Measurements from ENCODE around the gene FLG. TPM values are rescaled to one million over a fixed set of nuclear protein-coding genes. Genes with fewer than 3 reads are reported as not detected.

The FLG gene
- under 0.01 to 0.01 TPM (median 0.01 TPM) in 4 of 5 replicates, not detected in the other for total RNA-seq (2022; extraction: Qiagen RNA extraction)

DNA sequence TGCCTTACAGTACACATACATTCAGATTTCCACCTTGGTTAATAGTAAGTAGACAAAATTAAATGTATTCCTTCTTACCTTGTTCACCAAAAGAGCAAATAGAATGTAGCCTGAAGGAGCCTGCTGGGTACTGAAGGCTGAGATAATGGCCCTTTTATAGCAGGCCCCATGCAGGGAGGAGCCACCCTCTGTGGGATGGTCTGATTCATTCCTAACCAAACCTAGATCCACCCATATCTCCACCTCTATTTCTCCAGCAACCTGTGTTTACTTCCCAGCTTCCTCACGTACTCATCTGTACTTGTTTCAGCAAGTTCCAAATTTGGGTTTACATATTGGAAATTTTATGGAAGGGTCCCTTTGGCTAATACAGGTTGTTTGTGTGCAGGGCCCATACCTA is at the start of gene FLG:
Gene FLG (minus strand): TSS at position 129 of the 400 bp plus-strand sequence. CDS start 9,783 bp downstream, outside the sequence.

GRCh38 chr1:152359906-152360305 is 34.9 kb upstream of the FLG start, which contains the start of gene FLG2:
Gene FLG2, minus strand, starts transcription at chr1:152360006. Its CDS starts 1,122 bp downstream, at chr1:152358884.

Other genes starting within 250 kb of the FLG start
- gene TCHHL1, start 236.2 kb downstream of the FLG start, total RNA-seq (2022; extraction: Qiagen RNA extraction), result not detected in 5 replicates
- 0.25 to 0.33 TPM (median 0.26 TPM) in 5 replicates for gene TCHH, start 209.8 kb downstream of the FLG start, total RNA-seq (2022; extraction: Qiagen RNA extraction)
- 0.02 TPM in 1 of 5 replicates, not detected in the others for gene RPTN, start 166.0 kb downstream of the FLG start, total RNA-seq (2022; extraction: Qiagen RNA extraction)
- gene HRNR, start 101.0 kb downstream of the FLG start, total RNA-seq (2022; extraction: Qiagen RNA extraction), result not detected in 5 replicates
- gene FLG2, start 34.8 kb upstream of the FLG start, total RNA-seq (2022; extraction: Qiagen RNA extraction), result not detected in 5 replicates
- gene CRNN, start 89.0 kb upstream of the FLG start, total RNA-seq (2022; extraction: Qiagen RNA extraction), result not detected in 5 replicates
- gene LCE5A, start 185.6 kb upstream of the FLG start, total RNA-seq (2022; extraction: Qiagen RNA extraction), result not detected in 5 replicates
- 0.32 to 0.81 TPM (median 0.43 TPM) in 4 of 5 replicates, not detected in the other for gene CRCT1, start 189.2 kb upstream of the FLG start, total RNA-seq (2022; extraction: Qiagen RNA extraction)
- gene LCE3E, start 241.5 kb upstream of the FLG start, total RNA-seq (2022; extraction: Qiagen RNA extraction), result 0.24 to 0.26 TPM in 2 of 5 replicates, not detected in the others